GM19463 (cell line): ENCODE data around the gene SLC44A5.
"Not testable (repeated sequence)": the region's sequence is repeated elsewhere in the genome, so short reads cannot be mapped to it uniquely, and the experiment has no call there.

Experiments
- ATAC-seq: cut with Tn5 transposase; IDR thresholded peaks from one replicate; pipeline ENCODE4 v1.9.1; 2021; ENCODE audit warnings: mild to moderate bottlenecking, moderate library complexity; ENCODE audit not compliant: unreplicated experiment

The SLC44A5 gene

GRCh38 chr1:75203415-75204277 lies 407.3 kb downstream of the SLC44A5 start:
- peak; percentile 70 for ATAC-seq

- no peak for ATAC-seq
Measured at GRCh38 chr1:75202751-75203150, 408.2 kb downstream of the SLC44A5 start.

- no peak for ATAC-seq
Measured at GRCh38 chr1:75198761-75199160, 412.2 kb downstream of the SLC44A5 start.

GRCh38 chr1:75198163-75198562 lies 412.8 kb downstream of the SLC44A5 start:
- ATAC-seq = no peak

DNA sequence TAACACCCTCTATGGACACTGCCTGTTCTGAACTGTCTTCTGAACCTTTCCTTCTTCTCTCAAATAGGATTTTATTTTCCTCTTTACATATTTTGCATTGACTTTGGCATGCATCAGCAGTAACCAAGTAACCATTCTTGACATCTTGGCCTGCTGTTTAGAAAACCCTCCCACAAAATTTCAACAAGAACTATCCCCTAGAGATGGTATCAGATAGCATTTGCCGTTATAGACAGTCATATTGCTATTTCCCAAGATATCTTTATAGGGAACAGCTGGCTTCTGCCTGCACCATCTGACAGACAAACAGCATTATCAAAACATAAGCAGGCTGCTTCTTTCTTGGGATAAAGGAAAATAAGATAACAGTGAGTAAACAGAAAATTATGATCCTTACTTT lies 422.0 kb downstream of the SLC44A5 start:
- no peak for ATAC-seq

GRCh38 chr1:75181214-75181955 lies 429.5 kb downstream of the SLC44A5 start:
- ATAC-seq = not testable (repeated sequence)

DNA sequence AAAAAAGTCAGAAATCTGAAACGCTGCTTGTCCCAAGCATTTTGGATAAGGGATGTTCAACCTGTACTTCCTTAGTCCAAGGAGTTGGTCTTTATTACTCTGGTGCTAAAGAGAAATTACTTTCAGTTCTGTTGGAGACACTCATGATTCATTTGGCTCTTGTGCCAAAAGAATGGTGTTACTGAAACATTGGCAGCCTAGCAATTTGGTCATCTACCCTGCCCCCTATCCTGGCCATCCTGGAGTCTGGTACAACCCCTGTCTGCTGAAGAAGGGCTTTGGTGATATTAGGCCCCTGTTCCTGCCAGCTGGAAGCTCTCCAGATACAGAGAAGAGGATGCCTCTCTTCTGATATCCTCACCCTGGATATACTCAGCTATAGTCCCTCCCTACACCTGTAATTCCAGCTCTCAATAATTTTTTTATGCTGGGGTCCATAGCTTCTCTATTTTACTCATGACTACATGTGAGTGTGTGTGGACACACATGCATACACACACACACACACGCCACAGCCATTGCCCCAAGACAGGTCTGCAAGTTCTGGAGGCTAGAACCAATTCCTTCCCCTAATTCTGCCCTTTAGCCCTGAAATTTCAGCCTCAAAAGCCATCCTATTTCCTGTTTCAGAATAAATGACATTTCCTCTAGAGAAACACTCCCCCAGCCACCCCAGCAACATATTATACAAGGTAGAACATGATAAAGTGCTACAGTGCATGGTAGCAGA lies 436.7 kb downstream of the SLC44A5 start:
- ATAC-seq = no peak

DNA sequence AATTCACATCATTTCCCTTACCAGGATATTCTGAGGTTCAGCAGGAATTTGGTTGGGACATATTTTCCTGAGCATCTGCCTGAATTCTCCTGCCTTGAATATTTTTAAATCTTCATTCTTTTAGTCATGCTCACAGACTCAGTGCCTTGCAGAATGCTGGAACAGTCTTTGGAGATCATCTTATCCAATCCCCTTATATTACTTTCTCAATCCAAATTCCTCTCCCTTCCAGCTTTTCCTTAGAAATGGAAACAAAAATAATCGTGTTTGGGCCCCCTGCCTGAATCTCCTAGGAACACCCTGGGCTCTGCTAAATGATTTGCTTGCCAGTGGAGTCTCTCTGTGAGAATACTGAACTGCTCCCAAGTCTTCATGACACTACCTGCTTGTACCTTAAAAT lies 438.4 kb downstream of the SLC44A5 start:
- ATAC-seq = no peak

DNA sequence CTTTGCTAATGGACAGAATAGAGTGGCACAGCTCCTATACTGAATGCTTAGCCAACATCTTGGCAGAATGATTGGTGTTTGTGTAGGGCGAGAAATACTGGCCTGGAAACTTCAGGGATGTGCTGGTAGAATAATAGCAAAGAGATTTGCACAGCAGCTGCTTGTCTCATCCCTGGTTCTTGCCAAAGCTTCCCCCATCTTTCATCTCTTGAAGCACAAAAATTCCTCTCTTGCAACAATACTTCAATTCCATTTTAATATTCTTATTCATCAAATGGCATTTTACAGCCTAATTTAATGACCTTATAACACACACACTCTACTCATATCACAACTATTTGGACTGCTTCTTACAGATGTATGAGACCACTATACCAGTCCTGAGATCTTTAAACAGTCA lies 439.0 kb downstream of the SLC44A5 start:
- ATAC-seq = no peak

DNA sequence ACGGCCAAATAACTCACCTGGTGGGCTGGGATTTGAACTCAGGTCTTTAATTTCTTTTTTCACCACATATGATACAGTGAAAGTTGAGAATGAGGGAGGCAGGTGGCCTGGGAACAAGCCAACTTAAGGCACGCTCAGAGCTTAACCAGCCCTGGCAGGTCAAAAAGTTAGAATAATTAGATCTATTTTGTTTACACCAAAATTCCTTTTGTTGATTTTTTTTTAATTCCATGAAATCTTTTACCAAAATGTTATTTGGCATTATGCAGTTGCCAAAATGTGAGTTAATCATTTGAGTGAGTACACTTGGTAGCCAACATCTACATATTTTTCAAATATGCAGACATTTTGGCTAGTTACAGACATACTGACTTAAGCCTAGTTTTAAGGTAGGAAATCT lies 439.9 kb downstream of the SLC44A5 start:
- ATAC-seq = no peak

GRCh38 chr1:75170011-75170410 lies 440.9 kb downstream of the SLC44A5 start:
- no peak for ATAC-seq

DNA sequence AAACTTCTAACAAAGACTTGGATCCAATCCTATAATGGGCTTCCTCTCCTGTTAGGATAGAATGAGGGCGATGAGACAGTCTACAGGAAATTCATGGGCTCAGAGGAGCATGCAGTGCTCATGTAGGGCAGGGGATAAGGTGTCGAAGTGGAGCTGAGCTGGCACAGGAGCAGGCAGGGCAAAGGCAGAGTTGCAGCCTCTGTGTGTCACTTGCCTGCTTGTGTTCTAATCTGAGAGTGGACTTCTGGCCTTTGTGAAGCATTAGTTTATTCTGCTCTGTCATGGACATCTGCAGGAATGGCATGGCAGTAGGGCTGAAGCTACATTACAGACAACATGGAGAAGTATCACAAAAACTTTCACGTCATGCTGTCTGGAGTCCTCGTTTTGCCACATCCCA lies 444.1 kb downstream of the SLC44A5 start:
- no peak for ATAC-seq

GRCh38 chr1:75165264-75165663 lies 445.6 kb downstream of the SLC44A5 start:
- no peak for ATAC-seq

DNA sequence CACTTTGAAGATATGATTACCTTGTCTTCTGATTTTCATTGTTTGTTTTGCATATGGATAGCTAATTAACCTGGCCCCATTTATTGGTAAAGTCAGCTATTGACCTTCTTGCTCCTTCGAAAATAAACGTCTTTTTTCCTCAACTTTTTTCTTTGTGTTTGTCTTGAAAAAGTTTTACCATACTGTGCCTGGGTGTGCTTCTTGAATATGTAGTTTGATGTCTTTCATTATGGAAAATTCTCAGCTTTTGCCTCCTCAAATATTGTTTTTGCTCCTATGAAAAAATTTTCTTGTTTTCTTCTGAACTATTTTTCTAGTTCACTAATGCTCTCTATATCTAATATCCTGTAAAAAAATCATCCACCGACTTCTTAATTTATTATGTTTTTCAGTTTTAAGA lies 451.8 kb downstream of the SLC44A5 start:
- ATAC-seq = no peak
